GM18868 (cell line): Measurements from ENCODE around the gene MUC21.
A peak's percentile ranks its signal among the peaks of the same experiment; 100 is the strongest.

Source experiments
- ATAC-seq: cut with Tn5 transposase; IDR thresholded peaks from one replicate; pipeline ENCODE4 v1.9.1; 2021; ENCODE audit warnings: mild to moderate bottlenecking, moderate library complexity; ENCODE audit not compliant: unreplicated experiment

The MUC21 gene

GRCh38 chr6:30983439-30983838 is at the start of gene MUC21:
TSS of gene MUC21 (plus strand) at chr6:30983718. CDS start at chr6:30983959, 241 bp downstream.
- ATAC-seq = no peak

- ATAC-seq = no peak
Observed at GRCh38 chr6:30935018-30935417, 48.5 kb upstream of the MUC21 start.

GRCh38 chr6:30937265-30937664 is 46.3 kb upstream of the MUC21 start:
- no peak for ATAC-seq

GRCh38 chr6:30938730-30939129 is 44.8 kb upstream of the MUC21 start:
- ATAC-seq = no peak

GRCh38 chr6:30939473-30939872 is 44.0 kb upstream of the MUC21 start:
- ATAC-seq = no peak

- ATAC-seq = no peak
Observed at GRCh38 chr6:30940361-30940986, 43.0 kb upstream of the MUC21 start, which contains the start of gene MUCL3. TSS of gene MUCL3 (plus strand) at chr6:30940973. CDS start at chr6:30941000, 27 bp downstream.

- ATAC-seq = no peak
Observed at GRCh38 chr6:30942338-30943060, 41.0 kb upstream of the MUC21 start.

- ATAC-seq = no peak
Observed at GRCh38 chr6:30944051-30944450, 39.5 kb upstream of the MUC21 start.

GRCh38 chr6:30945281-30945680 is 38.2 kb upstream of the MUC21 start:
- no peak for ATAC-seq

GRCh38 chr6:30947231-30947630 is 36.3 kb upstream of the MUC21 start:
- ATAC-seq = no peak

GRCh38 chr6:30948811-30949210 is 34.7 kb upstream of the MUC21 start:
- no peak for ATAC-seq

GRCh38 chr6:30951907-30952469 is 31.5 kb upstream of the MUC21 start:
- no peak for ATAC-seq

- no peak for ATAC-seq
Observed at GRCh38 chr6:30954631-30955366, 28.7 kb upstream of the MUC21 start.

- ATAC-seq = peak; percentile 72
Observed at GRCh38 chr6:30955367-30956042, 28.0 kb upstream of the MUC21 start.

- no peak for ATAC-seq
Observed at GRCh38 chr6:30957716-30958115, 25.8 kb upstream of the MUC21 start.

GRCh38 chr6:30960907-30961673 is 22.4 kb upstream of the MUC21 start:
- no peak for ATAC-seq

GRCh38 chr6:30962716-30963115 is 20.8 kb upstream of the MUC21 start:
- no peak for ATAC-seq

- ATAC-seq = no peak
Observed at GRCh38 chr6:30963641-30964040, 19.9 kb upstream of the MUC21 start.

GRCh38 chr6:30964075-30964474 is 19.4 kb upstream of the MUC21 start:
- no peak for ATAC-seq

GRCh38 chr6:30965140-30965601 is 18.3 kb upstream of the MUC21 start:
- ATAC-seq = no peak
